HEK293 (cell line): ENCODE measurements around the gene SPTBN1.

Source experiments
- CTCF ChIP-seq: fragments of 450-650 bp; formaldehyde crosslinking; IDR thresholded peaks from 2 replicates; pipeline ENCODE4 v1.5.1; 2016; ENCODE audit warnings: missing biosample characterization, missing genetic modification characterization
- HOXA7 ChIP-seq: sonication (generic); formaldehyde crosslinking; IDR thresholded peaks from 2 replicates; pipeline ENCODE4 v1.8.1; 2022; ENCODE audit warnings: missing genetic modification reagents, borderline replicate concordance
- ZBTB44 ChIP-seq: fragments of 450-650 bp; IDR thresholded peaks from 2 replicates; pipeline ENCODE4 v1.5.1; 2018; ENCODE audit warnings: missing biosample characterization, mild to moderate bottlenecking, missing genetic modification characterization
- ZBTB49 ChIP-seq: fragments of 450-650 bp; formaldehyde crosslinking; IDR thresholded peaks from 2 replicates; pipeline ENCODE4 v1.5.1; 2016; ENCODE audit warnings: missing biosample characterization, missing genetic modification characterization, low read depth
- ZNF132 ChIP-seq: fragments of 450-650 bp; formaldehyde crosslinking; IDR thresholded peaks from 2 replicates; pipeline ENCODE4 v1.5.1; 2017; ENCODE audit warnings: missing biosample characterization, missing genetic modification characterization, borderline replicate concordance
- ZNF362 ChIP-seq: fragments of 450-650 bp; formaldehyde crosslinking; IDR thresholded peaks from 2 replicates; pipeline ENCODE4 v1.5.1; 2016; ENCODE audit warnings: missing biosample characterization, missing genetic modification characterization
- ZNF514 ChIP-seq: fragments of 450-650 bp; formaldehyde crosslinking; IDR thresholded peaks from 2 replicates; pipeline ENCODE4 v1.5.1; 2016; ENCODE audit warnings: missing biosample characterization, missing genetic modification characterization

- TF ChIP-seq ZBTB49 (tag by site-specific recombination) (no peak), ZNF362 (tag by site-specific recombination) (no peak), CTCF (tag by site-specific recombination) (no peak), ZBTB44 (tag by site-specific recombination) (no peak), ZNF132 (no peak), HOXA7 (CRISPR knock-in tag) (no peak), ZNF514 (tag by site-specific recombination) (no peak)
Measured at GRCh38 chr2:54559006-54559445, 102.9 kb downstream of the SPTBN1 start.
